GM10248 (cell line): ENCODE measurements around the gene KCND1.

Experiments used
- CTCF ChIA-PET: fragments of 300-600 bp; sonication (Branson Sonifier 250); formaldehyde crosslinking; extraction: SDS; loops from one replicate; lab custom pipeline; 2021; ENCODE audit warnings: antibody characterized with exemption; lab: Yijun Ruan, JAX
- POLR2A ChIA-PET: fragments of 350-650 bp; sonication (Branson Sonifier 250); formaldehyde crosslinking; extraction: SDS; loops from one replicate; lab custom pipeline; 2020; ENCODE audit warnings: antibody characterized with exemption; lab: Yijun Ruan, JAX
- DNase-seq: peaks from one replicate; pipeline ENCODE4 v3.0.0; 2012; ENCODE audit errors: extremely low spot score
- TF ChIP-seq, protein P1 (sequence below): IDR thresholded peaks from 2 replicates; pipeline ENCODE4 v1.5.1; 2012; ENCODE audit warnings: mild to moderate bottlenecking, low read depth; ENCODE audit errors: extremely low read depth, missing control alignments, control extremely low read depth

The KCND1 gene

GRCh38 chrX:48971249-48972219 lies at the start of gene KCND1:
Gene KCND1 (minus strand): TSS chrX:48971844. CDS start chrX:48970271, 1,573 bp downstream.
- ChIA-PET POLR2A (no interaction called here), CTCF (interaction anchor here (0.9 to 3.1 kb wide), 6 partner anchors 11 to 337 kb away, joined by 3 to 18 read pairs (median 6); no protein-coding TSS in a partner anchor)
- TF ChIP-seq, protein P1, sequence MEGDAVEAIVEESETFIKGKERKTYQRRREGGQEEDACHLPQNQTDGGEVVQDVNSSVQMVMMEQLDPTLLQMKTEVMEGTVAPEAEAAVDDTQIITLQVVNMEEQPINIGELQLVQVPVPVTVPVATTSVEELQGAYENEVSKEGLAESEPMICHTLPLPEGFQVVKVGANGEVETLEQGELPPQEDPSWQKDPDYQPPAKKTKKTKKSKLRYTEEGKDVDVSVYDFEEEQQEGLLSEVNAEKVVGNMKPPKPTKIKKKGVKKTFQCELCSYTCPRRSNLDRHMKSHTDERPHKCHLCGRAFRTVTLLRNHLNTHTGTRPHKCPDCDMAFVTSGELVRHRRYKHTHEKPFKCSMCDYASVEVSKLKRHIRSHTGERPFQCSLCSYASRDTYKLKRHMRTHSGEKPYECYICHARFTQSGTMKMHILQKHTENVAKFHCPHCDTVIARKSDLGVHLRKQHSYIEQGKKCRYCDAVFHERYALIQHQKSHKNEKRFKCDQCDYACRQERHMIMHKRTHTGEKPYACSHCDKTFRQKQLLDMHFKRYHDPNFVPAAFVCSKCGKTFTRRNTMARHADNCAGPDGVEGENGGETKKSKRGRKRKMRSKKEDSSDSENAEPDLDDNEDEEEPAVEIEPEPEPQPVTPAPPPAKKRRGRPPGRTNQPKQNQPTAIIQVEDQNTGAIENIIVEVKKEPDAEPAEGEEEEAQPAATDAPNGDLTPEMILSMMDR = no peak
- no peak for DNase-seq

DNA sequence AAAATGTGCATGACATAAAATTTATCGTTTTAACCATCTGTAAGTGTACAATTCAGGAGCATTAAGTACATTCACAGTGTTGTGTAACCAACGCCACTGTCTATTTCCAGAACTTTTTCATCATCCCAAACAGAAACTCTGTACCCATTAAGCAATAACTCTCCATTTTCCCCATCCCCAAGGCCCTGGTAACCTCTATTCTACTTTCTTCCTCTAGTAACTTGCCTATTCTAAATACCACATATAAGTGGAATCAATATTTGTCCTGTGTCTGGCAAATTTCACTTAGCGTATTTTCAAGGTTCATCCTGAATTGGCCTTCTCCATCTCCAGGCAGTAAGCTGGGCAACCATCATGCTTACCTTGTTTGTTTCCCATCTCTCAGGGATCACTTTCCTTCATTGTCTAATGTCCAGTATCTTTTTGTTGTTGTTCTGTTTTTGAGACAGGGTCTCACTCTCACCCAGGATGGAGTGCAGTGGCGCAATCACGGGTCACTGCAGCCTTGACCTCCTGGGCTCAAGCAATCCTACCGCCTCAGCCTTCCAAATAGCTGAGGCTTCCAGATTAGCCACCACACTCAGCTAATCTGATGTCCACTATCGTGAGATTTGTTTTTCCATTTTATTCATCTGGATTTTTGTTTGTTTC lies 48.1 kb upstream of the KCND1 start:
- POLR2A ChIA-PET = no interaction called here
- TF ChIP-seq, protein P1 = no peak
- CTCF ChIA-PET = no interaction called here
- no peak for DNase-seq

GRCh38 chrX:49019050-49019449 lies 47.4 kb upstream of the KCND1 start:
- TF ChIP-seq, protein P1 = no peak
- DNase-seq = no peak
- ChIA-PET CTCF (no interaction called here), POLR2A (no interaction called here)

- POLR2A ChIA-PET = no interaction called here
- TF ChIP-seq, protein P1 = no peak
- DNase-seq = no peak
- CTCF ChIA-PET = no interaction called here
Measured at GRCh38 chrX:49003696-49004095, 32.1 kb upstream of the KCND1 start.

- CTCF ChIA-PET = interaction anchor here (1.0 to 1.1 kb wide), 3 partner anchors 40 to 154 kb away, joined by 3 read pairs; no protein-coding TSS in a partner anchor
- TF ChIP-seq, protein P1 = no peak
- DNase-seq = peak; percentile 81
- POLR2A ChIA-PET = interaction anchor here (0.5 to 1.0 kb wide), 9 partner anchors 10 to 537 kb away, joined by 3 to 8 read pairs (median 6); partner anchors contain the start of genes OTUD5 and TFE3
Measured at GRCh38 chrX:49002091-49002935, 30.7 kb upstream of the KCND1 start, which contains the start of gene GRIPAP1. Gene GRIPAP1 (minus strand): TSS chrX:49002264. CDS start chrX:49002229, 35 bp downstream.

GRCh38 chrX:49001521-49002090 lies 30.0 kb upstream of the KCND1 start:
- POLR2A ChIA-PET = no interaction called here
- TF ChIP-seq, protein P1 = no peak
- peak; percentile 28 for DNase-seq
- CTCF ChIA-PET = interaction anchor here (1.0 to 1.1 kb wide), 2 partner anchors 41 to 105 kb away, joined by 3 read pairs; no protein-coding TSS in a partner anchor
